ENCODE results near the gene NSFL1C.

The NSFL1C gene

GRCh38 chr20:1422753-1423152 lies 43.9 kb downstream of the NSFL1C start:
- ChIA-PET POLR2A (no interaction called here), CTCF (interaction anchor here (0.9 kb wide), 1 partner anchor 14 kb away, joined by 3 read pairs; no protein-coding TSS in a partner anchor)
- WGBS (ENCODE audit: insufficient coverage), result 87% methylated on average over 3 of the region's 3 CpGs
- no peak for DNase-seq
- H3K9me3 ChIP-seq (ENCODE audit: control extremely low read depth in 1 of 5, control insufficient read depth in 4 of 5, insufficient read depth in 2 of 5, low read depth in 1 of 5, low read length in 4 of 5), result peaks cover 1 to 25% (median 9%) of the 10 kb centered on the region in 5 experiments
- H3K27me3 ChIP-seq (replicated peaks in 2 of 5; ENCODE audit: control insufficient read depth in 4 of 5, insufficient read depth in 5 of 5, low read length in 4 of 5), result no peaks in the 10 kb centered on the region
- H3K27ac ChIP-seq (ENCODE audit: insufficient read depth in 1 of 2, low read depth in 1 of 2, low read length in 2 of 2, poor library complexity in 1 of 2, severe bottlenecking in 2 of 2), result no peak overlapping the region
- no peak overlapping the region for H3K4me3 ChIP-seq (ENCODE audit: control insufficient read depth in 1 of 7, extremely low read depth in 1 of 7, insufficient read depth in 4 of 7, low read depth in 2 of 7, low read length in 6 of 7)
- peaks cover 0 to 7% (median 3%) of the 10 kb centered on the region in 4 experiments for H3K4me1 ChIP-seq (ENCODE audit: control extremely low read depth in 1 of 4, control insufficient read depth in 4 of 4, insufficient read depth in 4 of 4, low read length in 3 of 4)
- no peaks in the 10 kb centered on the region for H3K36me3 ChIP-seq (ENCODE audit: control insufficient read depth in 4 of 4, insufficient read depth in 4 of 4, low read length in 3 of 4)

GRCh38 chr20:1420066-1420465 lies 46.6 kb downstream of the NSFL1C start:
- peaks cover 1 to 25% (median 9%) of the 10 kb centered on the region in 5 experiments for H3K9me3 ChIP-seq (ENCODE audit: control extremely low read depth in 1 of 5, control insufficient read depth in 4 of 5, insufficient read depth in 2 of 5, low read depth in 1 of 5, low read length in 4 of 5)
- H3K36me3 ChIP-seq (ENCODE audit: control insufficient read depth in 4 of 4, insufficient read depth in 4 of 4, low read length in 3 of 4), result no peaks in the 10 kb centered on the region
- H3K4me3 ChIP-seq (ENCODE audit: control insufficient read depth in 1 of 7, extremely low read depth in 1 of 7, insufficient read depth in 4 of 7, low read depth in 2 of 7, low read length in 6 of 7), result no peak overlapping the region
- no peaks in the 10 kb centered on the region for H3K4me1 ChIP-seq (ENCODE audit: control extremely low read depth in 1 of 4, control insufficient read depth in 4 of 4, insufficient read depth in 4 of 4, low read length in 3 of 4)
- ChIA-PET CTCF (interaction anchor here (2.4 kb wide), 1 partner anchor 17 kb away, joined by 6 read pairs; no protein-coding TSS in a partner anchor), POLR2A (no interaction called here)
- DNase-seq, result no peak
- H3K27me3 ChIP-seq (replicated peaks in 2 of 5; ENCODE audit: control insufficient read depth in 4 of 5, insufficient read depth in 5 of 5, low read length in 4 of 5), result no peaks in the 10 kb centered on the region
- no peak overlapping the region for H3K27ac ChIP-seq (ENCODE audit: insufficient read depth in 1 of 2, low read depth in 1 of 2, low read length in 2 of 2, poor library complexity in 1 of 2, severe bottlenecking in 2 of 2)
- WGBS (ENCODE audit: insufficient coverage), result 100% methylated on average over 4 of the region's 4 CpGs

DNA sequence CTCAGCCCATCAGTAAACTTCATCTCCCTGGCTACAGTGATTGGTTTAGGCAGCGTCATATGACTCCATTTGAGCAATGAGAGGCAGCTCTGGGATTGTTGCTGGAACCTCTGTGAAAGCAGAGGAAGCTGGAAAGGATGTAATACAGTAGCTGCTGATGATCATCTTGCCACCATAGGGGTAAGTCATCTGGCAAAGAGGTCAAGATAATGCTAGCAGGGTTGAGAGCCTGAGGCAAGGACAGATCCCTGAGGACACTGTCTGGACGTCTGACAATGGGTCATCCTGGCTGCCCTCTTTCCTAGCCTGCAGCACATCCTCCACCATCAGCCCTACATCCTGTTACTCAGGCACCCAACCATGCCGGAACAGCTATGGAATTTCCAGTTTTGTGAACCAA lies 48.3 kb downstream of the NSFL1C start:
- Histone ChIP-seq H3K36me3 (ENCODE audit: control insufficient read depth in 4 of 4, insufficient read depth in 4 of 4, low read length in 3 of 4) (no peaks in the 10 kb centered on the region), H3K27me3 (replicated peaks in 2 of 5; ENCODE audit: control insufficient read depth in 4 of 5, insufficient read depth in 5 of 5, low read length in 4 of 5) (no peaks in the 10 kb centered on the region), H3K4me3 (ENCODE audit: control insufficient read depth in 1 of 7, extremely low read depth in 1 of 7, insufficient read depth in 4 of 7, low read depth in 2 of 7, low read length in 6 of 7) (no peak overlapping the region), H3K27ac (ENCODE audit: insufficient read depth in 1 of 2, low read depth in 1 of 2, low read length in 2 of 2, poor library complexity in 1 of 2, severe bottlenecking in 2 of 2) (no peak overlapping the region), H3K4me1 (ENCODE audit: control extremely low read depth in 1 of 4, control insufficient read depth in 4 of 4, insufficient read depth in 4 of 4, low read length in 3 of 4) (no peaks in the 10 kb centered on the region), H3K9me3 (ENCODE audit: control extremely low read depth in 1 of 5, control insufficient read depth in 4 of 5, insufficient read depth in 2 of 5, low read depth in 1 of 5, low read length in 4 of 5) (peaks cover 1 to 25% (median 9%) of the 10 kb centered on the region in 5 experiments)
- ChIA-PET CTCF (interaction anchor here (1.2 to 2.4 kb wide), 2 partner anchors 8 to 19 kb away, joined by 3 to 6 read pairs; no protein-coding TSS in a partner anchor), POLR2A (interaction anchor here (1.5 kb wide), 1 partner anchor 29 kb away, joined by 3 read pairs; no protein-coding TSS in a partner anchor)
- no peak for DNase-seq
- 94% methylated on average over 2 of the region's 3 CpGs for WGBS (ENCODE audit: insufficient coverage)

DNA sequence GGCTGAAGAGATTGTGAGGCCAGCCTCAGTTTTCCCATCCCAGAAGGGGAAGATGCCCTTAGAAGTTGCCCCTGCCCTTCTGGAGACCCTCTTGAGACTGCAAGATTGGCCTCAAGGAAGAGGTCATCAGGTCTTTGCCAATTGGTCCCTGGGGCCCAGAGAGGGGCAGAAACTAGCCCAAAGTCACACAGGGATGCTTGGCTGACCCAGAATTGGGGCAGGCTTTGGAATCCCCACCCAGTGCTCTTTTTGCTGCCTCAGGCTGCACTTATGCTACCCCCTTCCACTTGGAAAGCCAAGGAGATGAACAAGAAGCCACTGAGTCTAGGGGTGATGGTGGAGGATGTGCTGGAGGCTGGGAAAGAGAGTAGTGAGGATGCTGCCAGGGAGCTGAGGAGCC lies 48.9 kb downstream of the NSFL1C start:
- Histone ChIP-seq H3K36me3 (ENCODE audit: control insufficient read depth in 4 of 4, insufficient read depth in 4 of 4, low read length in 3 of 4) (no peaks in the 10 kb centered on the region), H3K4me3 (ENCODE audit: control insufficient read depth in 1 of 7, extremely low read depth in 1 of 7, insufficient read depth in 4 of 7, low read depth in 2 of 7, low read length in 6 of 7) (no peak overlapping the region), H3K27ac (ENCODE audit: insufficient read depth in 1 of 2, low read depth in 1 of 2, low read length in 2 of 2, poor library complexity in 1 of 2, severe bottlenecking in 2 of 2) (no peak overlapping the region), H3K4me1 (ENCODE audit: control extremely low read depth in 1 of 4, control insufficient read depth in 4 of 4, insufficient read depth in 4 of 4, low read length in 3 of 4) (no peaks in the 10 kb centered on the region), H3K27me3 (replicated peaks in 2 of 5; ENCODE audit: control insufficient read depth in 4 of 5, insufficient read depth in 5 of 5, low read length in 4 of 5) (no peaks in the 10 kb centered on the region), H3K9me3 (ENCODE audit: control extremely low read depth in 1 of 5, control insufficient read depth in 4 of 5, insufficient read depth in 2 of 5, low read depth in 1 of 5, low read length in 4 of 5) (peaks cover 1 to 25% (median 9%) of the 10 kb centered on the region in 5 experiments)
- POLR2A ChIA-PET, result interaction anchor here (1.5 kb wide), 1 partner anchor 28 kb away, joined by 3 read pairs; no protein-coding TSS in a partner anchor
- CTCF ChIA-PET, result interaction anchor here (0.9 to 1.2 kb wide), 3 partner anchors 8 to 44 kb away, joined by 3 to 5 read pairs (median 3); no protein-coding TSS in a partner anchor
- no peak for DNase-seq

- WGBS (ENCODE audit: insufficient coverage), result 90% methylated on average over 5 of the region's 5 CpGs
- Histone ChIP-seq H3K36me3 (ENCODE audit: control insufficient read depth in 4 of 4, insufficient read depth in 4 of 4, low read length in 3 of 4) (no peaks in the 10 kb centered on the region), H3K27ac (ENCODE audit: insufficient read depth in 1 of 2, low read depth in 1 of 2, low read length in 2 of 2, poor library complexity in 1 of 2, severe bottlenecking in 2 of 2) (no peak overlapping the region), H3K4me1 (ENCODE audit: control extremely low read depth in 1 of 4, control insufficient read depth in 4 of 4, insufficient read depth in 4 of 4, low read length in 3 of 4) (no peaks in the 10 kb centered on the region), H3K4me3 (ENCODE audit: control insufficient read depth in 1 of 7, extremely low read depth in 1 of 7, insufficient read depth in 4 of 7, low read depth in 2 of 7, low read length in 6 of 7) (no peak overlapping the region), H3K27me3 (replicated peaks in 2 of 5; ENCODE audit: control insufficient read depth in 4 of 5, insufficient read depth in 5 of 5, low read length in 4 of 5) (no peaks in the 10 kb centered on the region), H3K9me3 (ENCODE audit: control extremely low read depth in 1 of 5, control insufficient read depth in 4 of 5, insufficient read depth in 2 of 5, low read depth in 1 of 5, low read length in 4 of 5) (peaks cover 1 to 25% (median 9%) of the 10 kb centered on the region in 5 experiments)
- ChIA-PET POLR2A (interaction anchor here (1.5 kb wide), 1 partner anchor 28 kb away, joined by 3 read pairs; no protein-coding TSS in a partner anchor), CTCF (interaction anchor here (0.8 to 1.0 kb wide), 4 partner anchors 8 to 86 kb away, joined by 3 to 5 read pairs (median 3); no protein-coding TSS in a partner anchor)
- DNase-seq, result no peak
Observed at GRCh38 chr20:1417273-1417672, 49.4 kb downstream of the NSFL1C start.

DNA sequence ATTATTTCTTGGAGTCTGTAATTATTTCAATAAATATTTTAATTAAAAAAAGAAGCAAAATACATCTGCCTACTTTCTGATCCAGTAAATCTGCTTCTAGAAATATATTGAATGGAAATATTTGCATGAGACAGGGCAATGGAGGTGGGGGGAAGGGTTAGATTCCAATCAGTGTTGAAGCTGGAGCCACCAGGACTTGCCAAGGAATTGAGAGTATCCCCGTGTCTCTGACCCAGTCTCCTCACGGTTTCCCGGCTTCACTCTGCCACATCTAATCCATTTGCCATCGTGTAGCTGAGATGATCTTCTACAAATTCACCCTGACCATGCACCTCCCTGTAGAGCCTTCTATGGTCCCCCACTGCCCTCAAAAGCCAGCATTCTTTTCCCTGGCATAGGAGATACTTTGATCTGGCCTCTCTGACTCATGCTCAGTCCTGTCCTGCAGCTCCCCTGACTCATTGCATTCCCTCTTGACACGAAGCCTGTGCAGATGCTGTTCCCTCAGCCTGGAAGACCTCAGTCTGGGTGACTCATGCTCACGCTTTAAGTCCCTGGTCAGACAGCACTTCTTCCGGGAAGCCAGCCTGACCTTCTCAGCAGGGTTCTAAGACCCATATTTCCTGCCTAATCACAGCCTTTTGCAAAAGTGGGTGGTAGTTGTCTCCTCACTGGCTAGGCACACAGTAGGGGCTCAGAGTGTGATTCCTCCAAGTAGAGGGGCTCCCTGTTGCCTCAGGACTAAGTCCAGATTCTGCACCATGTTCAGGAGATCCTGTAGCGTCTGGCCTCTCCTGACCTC lies 50.8 kb downstream of the NSFL1C start:
- H3K4me1 ChIP-seq (ENCODE audit: control extremely low read depth in 1 of 4, control insufficient read depth in 4 of 4, insufficient read depth in 4 of 4, low read length in 3 of 4), result no peaks in the 10 kb centered on the region

GRCh38 chr20:1414982-1415381 lies 51.7 kb downstream of the NSFL1C start:
- no peak overlapping the region for H3K27ac ChIP-seq (ENCODE audit: insufficient read depth in 1 of 2, low read depth in 1 of 2, low read length in 2 of 2, poor library complexity in 1 of 2, severe bottlenecking in 2 of 2)
- ChIA-PET POLR2A (no interaction called here), CTCF (interaction anchor here (1.0 to 1.6 kb wide), 2 partner anchors 12 to 19 kb away, joined by 3 read pairs; no protein-coding TSS in a partner anchor)
- H3K9me3 ChIP-seq (ENCODE audit: control extremely low read depth in 1 of 5, control insufficient read depth in 4 of 5, insufficient read depth in 2 of 5, low read depth in 1 of 5, low read length in 4 of 5), result peaks cover 0 to 16% (median under 1%) of the 10 kb centered on the region in 5 experiments
- no peaks in the 10 kb centered on the region for H3K36me3 ChIP-seq (ENCODE audit: control insufficient read depth in 4 of 4, insufficient read depth in 4 of 4, low read length in 3 of 4)
- H3K4me3 ChIP-seq (ENCODE audit: control insufficient read depth in 1 of 7, extremely low read depth in 1 of 7, insufficient read depth in 4 of 7, low read depth in 2 of 7, low read length in 6 of 7), result no peak overlapping the region
- H3K4me1 ChIP-seq (ENCODE audit: control extremely low read depth in 1 of 4, control insufficient read depth in 4 of 4, insufficient read depth in 4 of 4, low read length in 3 of 4), result no peaks in the 10 kb centered on the region
- no peak for DNase-seq
- H3K27me3 ChIP-seq (replicated peaks in 2 of 5; ENCODE audit: control insufficient read depth in 4 of 5, insufficient read depth in 5 of 5, low read length in 4 of 5), result no peaks in the 10 kb centered on the region
- 100% methylated on average over 1 of the region's 4 CpGs for whole genome bisulfite sequencing (ENCODE audit: insufficient coverage)

More for the DNA sequence above, 50.8 kb downstream of the NSFL1C start:
- H3K27me3 ChIP-seq (replicated peaks in 2 of 5; ENCODE audit: control insufficient read depth in 4 of 5, insufficient read depth in 5 of 5, low read length in 4 of 5), result no peaks in the 10 kb centered on the region
- no peaks in the 10 kb centered on the region for H3K36me3 ChIP-seq (ENCODE audit: control insufficient read depth in 4 of 4, insufficient read depth in 4 of 4, low read length in 3 of 4)
- ChIA-PET CTCF (interaction anchor here (1.6 kb wide), 1 partner anchor 20 kb away, joined by 3 read pairs; no protein-coding TSS in a partner anchor), POLR2A (no interaction called here)
- H3K4me3 ChIP-seq (ENCODE audit: control insufficient read depth in 1 of 7, extremely low read depth in 1 of 7, insufficient read depth in 4 of 7, low read depth in 2 of 7, low read length in 6 of 7), result no peak overlapping the region
- peak in 2 of 3 donors; percentile 25 to 44 for DNase-seq
- no peak overlapping the region for H3K27ac ChIP-seq (ENCODE audit: insufficient read depth in 1 of 2, low read depth in 1 of 2, low read length in 2 of 2, poor library complexity in 1 of 2, severe bottlenecking in 2 of 2)
- 100% methylated on average over 8 of the region's 8 CpGs for WGBS (ENCODE audit: insufficient coverage)
- peaks cover 1 to 20% (median 3%) of the 10 kb centered on the region in 5 experiments for H3K9me3 ChIP-seq (ENCODE audit: control extremely low read depth in 1 of 5, control insufficient read depth in 4 of 5, insufficient read depth in 2 of 5, low read depth in 1 of 5, low read length in 4 of 5)
